GM23248 (cell line): ENCODE results near the gene SLIT3.

ENCODE experiments used
- EZH2 ChIP-seq: fragments of 200-600 bp; sonication (generic); IDR thresholded peaks from 2 replicates; pipeline ENCODE4 v1.6.1; 2018; ENCODE audit warnings: antibody characterized with exemption, mild to moderate bottlenecking; ENCODE audit not compliant: insufficient read depth, poor library complexity, severe bottlenecking
- EZH2phosphoT487 ChIP-seq: fragments of 200-600 bp; sonication (generic); IDR thresholded peaks from 2 replicates; pipeline ENCODE4 v1.6.1; 2018; ENCODE audit warnings: antibody characterized with exemption, moderate library complexity, mild to moderate bottlenecking, low read depth; ENCODE audit not compliant: insufficient read depth

DNA sequence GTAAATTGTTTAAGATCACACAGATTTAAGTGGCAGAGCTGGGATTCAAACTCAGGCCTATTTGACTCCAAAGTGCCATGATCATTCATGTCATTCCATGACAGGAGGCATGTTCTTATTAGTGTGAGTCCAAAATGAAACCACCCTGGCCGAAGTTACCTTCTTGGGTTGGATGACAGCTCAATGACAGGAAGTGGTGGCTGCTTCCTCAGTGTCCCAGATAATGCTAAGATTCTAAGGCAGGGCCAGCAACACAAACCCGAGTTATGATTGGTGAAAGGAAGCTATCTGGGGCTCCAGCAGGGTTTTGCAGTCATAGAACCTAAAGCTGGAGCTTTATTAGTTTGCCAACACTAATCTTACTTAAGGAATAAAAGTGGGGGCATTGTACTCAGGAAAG is 340.4 kb downstream of the SLIT3 start:
- TF ChIP-seq EZH2: no peak
- no peak for TF ChIP-seq EZH2phosphoT487
